GM13976 (cell line): ENCODE results near the gene FSHR.

Experiments
- DNase-seq: peaks from one replicate; pipeline ENCODE4 v3.0.0; 2012; ENCODE audit warnings: low spot score
- CTCF ChIP-seq: IDR thresholded peaks from 2 replicates; pipeline ENCODE4 v1.5.1; 2012; ENCODE audit warnings: borderline replicate concordance, mild to moderate bottlenecking; ENCODE audit not compliant: insufficient read depth; ENCODE audit errors: extremely low read depth, missing control alignments, control extremely low read depth
- in situ Hi-C: fragments of 300-500 bp; cut with MboI; formaldehyde crosslinking; loops from one replicate; pipeline ENCODE4 v1.12.0; 2022; ENCODE audit warnings: low sequenced_read_pairs, mixed read lengths, inconsistent platforms; ENCODE audit not compliant: unreplicated experiment

Gene FSHR

GRCh38 chr2:48929571-48930301, 224.6 kb downstream of the FSHR start:
- no peak for DNase-seq
- in situ Hi-C loops = no loop called here

GRCh38 chr2:48927355-48927754, 227.0 kb downstream of the FSHR start:
- no peak for TF ChIP-seq CTCF
- no peak for DNase-seq
- in situ Hi-C loops = no loop called here

More at GRCh38 chr2:48929571-48930301, 224.6 kb downstream of the FSHR start:
- no peak for TF ChIP-seq CTCF

DNA sequence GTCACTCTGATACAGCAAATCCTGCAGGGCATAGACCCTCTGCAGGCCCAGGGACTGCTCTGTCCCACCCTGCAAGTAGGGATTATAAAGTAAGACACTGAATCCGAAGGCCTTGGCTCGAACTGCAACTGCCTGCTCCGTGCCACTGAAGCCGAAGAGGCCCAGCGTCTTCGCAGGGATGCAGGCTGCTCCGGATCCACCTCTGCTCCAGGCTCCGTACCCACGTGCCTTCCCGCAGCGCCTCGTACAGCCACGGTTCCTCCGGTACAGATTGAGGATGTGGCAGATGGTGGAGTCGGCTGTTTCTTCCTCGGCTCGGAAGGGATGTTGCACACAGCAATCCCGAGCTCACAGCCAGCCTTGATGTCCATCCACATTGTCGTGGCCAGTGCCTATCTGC, 238.4 kb downstream of the FSHR start:
- DNase-seq = no peak
- in situ Hi-C loops = no loop called here
- no peak for TF ChIP-seq CTCF

DNA sequence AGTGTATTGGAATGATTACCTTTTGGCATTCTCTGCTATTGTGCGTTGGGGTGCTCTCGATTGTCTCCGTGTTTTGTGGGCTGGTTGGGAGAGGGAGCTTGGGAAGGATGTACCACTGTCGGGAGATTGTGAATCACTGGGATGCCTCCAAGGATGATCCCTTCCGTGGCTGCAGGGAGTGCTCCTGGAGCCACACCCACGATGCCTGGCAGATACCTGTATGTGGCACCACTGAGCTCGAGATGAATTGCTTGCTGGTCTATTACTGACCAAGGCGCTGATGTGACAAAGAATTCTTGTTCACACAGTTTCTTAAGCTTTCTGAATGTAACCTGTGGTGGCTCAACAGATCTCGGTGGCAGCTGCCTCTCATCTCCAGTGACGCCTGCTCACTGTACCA, 239.1 kb downstream of the FSHR start:
- in situ Hi-C loops = no loop called here
- DNase-seq = no peak
- TF ChIP-seq CTCF = no peak

GRCh38 chr2:48914477-48915089, 239.7 kb downstream of the FSHR start:
- TF ChIP-seq CTCF = no peak
- in situ Hi-C loops = no loop called here
- no peak for DNase-seq
